CD4-positive, alpha-beta T cell treated with Interleukin-4 for 4 hours (primary cell): Measurements from ENCODE around the gene ADRB1.

ENCODE experiments used
- DNase-seq: peaks from one replicate; pipeline ENCODE4 v3.0.0-alpha.2; 2020

ADRB1 gene

DNA sequence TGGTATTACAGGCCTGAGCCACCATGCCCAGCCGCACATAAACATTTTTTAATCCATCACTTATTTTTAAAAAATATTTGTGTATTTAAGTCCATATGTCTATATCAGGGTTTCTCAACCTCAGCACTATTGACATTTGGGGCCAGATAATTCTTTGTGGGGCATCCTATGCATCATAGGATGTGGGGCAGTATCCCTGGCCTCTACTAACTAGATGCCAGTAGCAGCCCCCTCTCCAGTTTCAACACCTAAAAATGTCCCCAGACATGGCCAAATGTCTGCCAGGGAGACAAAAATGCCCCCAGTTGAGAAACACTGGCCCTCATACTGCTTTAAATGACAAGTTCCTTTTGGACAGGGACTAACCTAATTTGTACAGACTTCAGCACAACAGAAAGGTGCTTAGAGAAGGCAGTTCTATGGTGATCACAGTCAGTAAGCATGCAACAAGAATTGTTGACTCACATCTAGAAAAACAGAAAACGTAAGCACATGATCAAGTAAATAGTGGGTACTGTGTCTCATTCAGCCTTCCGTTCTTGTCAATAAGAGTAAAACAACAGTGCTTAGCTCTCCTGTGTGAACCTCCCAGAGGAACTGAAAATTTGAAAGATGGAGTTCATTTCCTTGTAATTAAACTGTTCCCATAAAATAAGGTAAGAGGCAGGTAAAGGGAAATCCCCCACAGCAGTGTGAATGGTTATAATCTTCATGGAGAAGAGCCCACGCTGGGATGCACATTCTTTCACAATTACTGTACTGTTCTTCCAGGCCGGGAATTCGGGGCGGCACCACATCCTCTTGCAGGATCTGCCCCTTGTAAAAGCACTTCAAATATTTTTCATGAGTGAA is 17.3 kb upstream of the ADRB1 start:
- DNase-seq: no peak

DNA sequence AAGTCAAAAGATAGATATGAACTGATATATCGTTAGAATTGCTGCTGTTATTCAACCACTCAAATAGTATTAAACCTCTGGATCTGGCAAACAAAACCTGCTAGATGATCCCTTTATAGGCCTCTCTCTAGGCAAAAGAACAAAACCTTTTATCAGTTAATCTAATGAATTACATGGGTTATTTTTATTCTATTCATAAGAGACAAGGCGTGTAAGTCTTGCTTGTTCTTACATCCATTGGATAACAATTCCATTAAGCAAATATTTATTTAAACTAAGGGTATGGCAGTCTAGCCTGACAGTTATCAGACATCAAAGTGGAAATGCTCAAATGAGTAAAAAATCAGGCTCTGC is 16.6 kb upstream of the ADRB1 start:
- DNase-seq: no peak

DNA sequence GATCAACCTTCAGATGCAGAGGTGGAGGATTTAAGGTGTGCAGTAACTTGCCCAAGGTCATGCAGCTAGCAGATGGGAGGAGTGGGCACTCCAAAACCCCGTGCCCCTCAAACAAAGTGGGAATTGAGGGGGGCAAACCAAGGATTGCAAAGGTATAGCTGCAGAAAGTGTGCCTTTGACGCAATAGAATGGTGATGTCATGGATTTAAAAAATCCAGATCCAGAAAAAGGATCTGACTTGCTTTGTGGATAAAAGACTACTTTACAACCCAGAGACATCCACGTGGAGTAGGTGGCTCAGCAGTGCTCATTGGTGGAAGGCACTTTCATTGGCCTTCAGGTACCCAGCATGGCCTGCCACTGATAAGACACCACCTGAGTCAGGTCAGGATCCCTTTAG is 15.7 kb upstream of the ADRB1 start:
- no peak for DNase-seq

DNA sequence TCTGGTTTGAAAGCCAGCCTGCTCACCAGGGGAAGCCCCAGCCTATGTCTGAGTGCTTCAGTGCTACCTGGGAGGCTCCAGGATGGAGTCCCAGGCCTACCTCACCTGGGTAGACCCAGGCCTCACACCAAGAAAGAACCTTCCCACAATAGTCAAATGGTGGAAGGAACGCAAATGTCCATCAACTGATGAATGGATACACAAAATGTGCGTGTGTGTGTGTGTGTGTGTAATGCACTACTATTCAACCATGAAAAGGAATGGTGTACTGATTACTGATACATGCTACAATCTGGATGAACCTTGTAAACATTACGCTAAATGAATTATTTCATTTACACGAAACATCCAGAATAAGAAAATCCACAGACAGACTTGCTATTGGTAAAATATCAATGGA is 15.2 kb upstream of the ADRB1 start:
- no peak for DNase-seq

DNA sequence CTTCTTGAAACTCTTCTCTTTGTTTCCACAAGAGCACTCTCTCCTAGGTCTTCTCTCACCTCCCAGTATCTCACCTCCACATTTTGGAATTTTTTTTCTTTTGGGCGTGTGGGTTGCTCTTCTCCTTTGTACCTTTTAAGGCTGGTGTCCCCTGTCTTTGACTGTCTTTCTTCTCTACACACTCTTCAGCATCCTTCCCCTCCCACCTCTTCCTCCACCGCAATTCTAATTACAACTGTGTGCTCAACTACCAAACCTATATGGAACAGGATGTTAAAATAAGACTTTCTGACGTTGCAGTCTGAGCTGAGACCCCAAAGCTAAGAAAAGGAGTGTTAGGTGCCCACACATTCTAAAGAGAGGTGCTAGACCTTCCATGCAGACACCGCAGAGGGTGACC is 14.0 kb upstream of the ADRB1 start:
- no peak for DNase-seq

DNA sequence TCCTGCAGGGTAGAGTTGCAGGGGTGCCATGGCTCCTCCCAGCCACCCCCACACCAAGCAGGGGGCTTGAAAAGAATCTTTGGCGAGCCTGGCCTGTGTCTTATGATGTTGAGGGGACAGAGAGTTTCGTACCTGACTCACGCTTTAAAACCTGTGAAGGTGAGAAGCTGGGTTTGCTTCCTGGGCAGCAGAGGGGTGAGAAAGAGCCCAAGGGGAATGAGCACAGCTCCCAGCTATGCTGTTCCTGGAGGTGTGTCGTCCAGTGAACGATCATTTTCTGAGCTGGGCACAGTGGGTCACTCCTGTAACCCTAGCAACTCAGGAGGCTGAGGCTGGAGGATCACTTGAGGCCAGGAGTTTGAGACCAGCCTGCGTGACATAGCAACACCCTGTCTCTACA is 13.5 kb upstream of the ADRB1 start:
- no peak for DNase-seq

DNA sequence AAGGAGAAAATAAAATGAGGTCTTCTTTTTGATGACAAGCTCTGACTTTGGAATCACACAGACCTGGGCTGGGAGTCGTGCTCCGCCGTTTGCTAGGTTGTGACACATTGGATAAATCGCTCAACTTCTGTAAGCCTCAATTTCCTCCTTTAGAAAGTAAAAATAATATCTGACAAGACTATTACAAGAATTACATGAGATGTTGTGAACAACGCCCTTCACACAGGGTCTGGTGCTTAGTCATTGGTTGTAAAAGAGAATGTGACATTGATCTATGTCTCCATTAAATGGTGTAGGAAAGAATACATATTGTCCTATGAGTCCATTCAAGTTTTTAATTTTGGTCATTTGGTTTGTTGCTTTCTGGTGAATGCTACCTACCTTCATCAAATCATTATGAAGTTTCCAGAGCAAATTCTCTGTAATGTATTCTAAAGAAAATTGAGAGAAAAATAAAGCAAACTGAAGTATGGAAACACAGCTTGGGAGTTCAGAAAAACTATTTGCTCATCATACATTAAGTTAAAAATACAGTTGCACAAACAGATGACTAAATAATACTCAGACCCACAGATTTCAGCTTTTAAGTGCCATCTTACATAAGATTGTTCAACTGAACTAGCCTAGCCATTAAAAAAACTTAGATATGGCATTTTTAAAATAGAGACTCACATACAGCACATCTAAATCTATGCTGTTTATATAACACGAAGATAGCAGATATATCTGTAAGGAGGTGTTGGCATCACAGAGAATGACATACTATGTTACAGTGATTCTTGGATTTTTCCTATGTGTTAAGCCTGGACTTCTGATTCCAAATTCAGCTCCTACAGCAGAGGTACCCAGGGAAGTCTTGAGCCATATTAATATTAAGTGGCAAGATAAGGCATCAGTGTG is 12.3 kb upstream of the ADRB1 start:
- DNase-seq: no peak

DNA sequence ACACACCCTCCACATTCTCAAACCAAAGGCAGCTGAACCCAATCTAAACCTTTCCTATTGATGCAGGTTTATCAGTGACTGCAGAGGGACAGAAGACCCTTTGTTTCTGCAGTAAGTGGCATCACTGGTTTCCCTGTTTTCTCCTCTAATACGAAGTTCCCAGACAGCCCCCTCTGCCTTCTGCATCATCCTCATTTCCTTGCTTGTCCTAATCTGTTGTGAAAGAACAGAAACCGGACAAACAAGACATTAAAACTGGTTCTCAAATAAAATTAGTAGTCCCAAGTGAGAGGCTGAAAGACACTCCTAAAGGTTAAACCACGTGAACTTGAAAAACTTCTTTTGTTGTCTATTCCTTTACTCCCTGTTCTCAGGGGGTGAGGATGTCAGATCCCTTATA is 10.1 kb upstream of the ADRB1 start:
- no peak for DNase-seq

DNA sequence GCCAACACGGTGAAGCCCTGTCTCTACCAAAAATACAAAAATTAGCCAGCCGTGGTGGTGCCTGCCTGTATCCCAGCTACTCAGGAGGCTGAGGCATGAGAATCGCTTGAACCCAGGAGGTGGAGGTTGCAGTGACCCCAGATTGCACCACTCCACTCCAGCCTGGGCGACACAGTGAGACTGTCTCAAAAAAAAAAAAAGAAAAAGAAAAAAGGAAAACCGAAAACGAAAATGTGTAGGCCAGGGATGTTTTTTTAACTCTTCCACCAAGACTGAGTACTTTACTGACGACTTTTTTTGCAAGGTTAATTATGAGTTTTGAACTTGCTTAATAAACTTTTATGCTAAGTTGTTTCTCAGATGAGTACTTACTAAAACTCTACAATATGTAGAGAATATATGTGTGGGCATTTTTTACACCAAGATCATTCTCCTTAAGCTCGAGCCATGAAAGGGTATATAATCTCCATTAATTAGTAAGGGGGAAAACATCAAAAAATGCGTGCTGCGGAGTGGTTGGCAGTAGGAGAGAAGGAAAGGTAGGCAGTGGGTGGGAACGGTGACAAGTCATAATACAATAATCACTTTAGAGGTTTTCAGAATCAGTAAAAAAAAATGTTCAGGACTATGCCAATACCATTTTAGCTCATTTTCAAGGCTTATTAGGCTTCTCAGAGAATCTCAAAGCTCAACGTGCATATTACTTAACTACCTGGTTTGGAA is 8.6 kb upstream of the ADRB1 start:
- DNase-seq: no peak

DNA sequence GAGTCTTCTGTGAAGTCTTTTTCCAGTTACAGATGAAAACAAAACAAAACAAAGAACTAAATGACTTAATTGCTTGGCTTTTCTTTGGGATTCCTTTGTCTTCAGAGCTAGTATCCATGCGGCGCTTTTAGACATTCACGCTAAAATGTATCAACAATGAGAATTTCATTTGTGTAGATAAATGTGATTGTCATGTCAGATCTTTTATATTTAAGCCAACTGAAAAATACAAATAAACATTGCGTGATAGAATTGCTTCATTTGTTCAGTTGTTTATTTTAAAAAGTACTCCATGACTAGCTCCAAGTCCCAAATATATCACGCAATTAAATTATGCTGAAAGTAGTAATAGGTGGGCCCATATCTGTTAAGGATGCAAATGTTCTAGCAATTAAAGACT is 7.9 kb upstream of the ADRB1 start:
- DNase-seq: no peak

DNA sequence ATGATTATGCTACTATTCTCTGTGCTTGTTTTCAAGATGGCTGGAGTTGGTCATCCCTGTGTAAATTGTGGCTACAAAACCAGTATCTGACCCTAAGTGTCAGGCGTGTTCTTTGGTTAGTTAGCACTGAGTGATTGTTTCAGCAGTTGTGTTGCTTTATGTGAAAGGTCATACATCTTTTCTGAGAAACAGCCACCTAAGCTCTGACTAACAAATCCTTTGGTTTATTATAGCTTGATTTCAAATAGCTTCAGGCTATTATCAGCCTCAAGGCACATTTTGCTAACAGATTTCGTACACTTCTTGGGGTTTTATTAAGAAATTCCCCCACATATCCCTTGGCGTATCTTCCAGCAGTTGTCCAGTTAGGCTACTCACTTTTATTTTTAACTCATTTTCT is 4.8 kb upstream of the ADRB1 start:
- no peak for DNase-seq

DNA sequence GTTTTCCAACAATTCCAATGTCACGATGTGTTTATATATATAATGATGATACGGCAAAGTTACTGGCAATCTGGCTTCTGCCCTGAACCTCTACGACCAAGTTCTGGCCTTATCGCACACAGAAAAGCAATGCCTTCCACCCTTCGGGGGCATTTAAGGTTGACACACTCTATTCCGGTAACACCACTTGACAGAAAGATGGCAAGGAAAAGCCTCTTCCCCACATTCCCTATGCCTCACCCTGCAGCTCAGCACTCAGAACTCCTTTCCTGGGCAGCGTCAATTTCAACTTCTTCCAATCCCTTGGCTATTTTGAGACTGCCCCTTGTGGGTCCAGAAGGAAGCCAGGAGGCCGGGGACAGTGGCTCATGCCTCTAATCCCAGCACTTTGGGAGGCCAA is 2.5 kb upstream of the ADRB1 start:
- DNase-seq: no peak

DNA sequence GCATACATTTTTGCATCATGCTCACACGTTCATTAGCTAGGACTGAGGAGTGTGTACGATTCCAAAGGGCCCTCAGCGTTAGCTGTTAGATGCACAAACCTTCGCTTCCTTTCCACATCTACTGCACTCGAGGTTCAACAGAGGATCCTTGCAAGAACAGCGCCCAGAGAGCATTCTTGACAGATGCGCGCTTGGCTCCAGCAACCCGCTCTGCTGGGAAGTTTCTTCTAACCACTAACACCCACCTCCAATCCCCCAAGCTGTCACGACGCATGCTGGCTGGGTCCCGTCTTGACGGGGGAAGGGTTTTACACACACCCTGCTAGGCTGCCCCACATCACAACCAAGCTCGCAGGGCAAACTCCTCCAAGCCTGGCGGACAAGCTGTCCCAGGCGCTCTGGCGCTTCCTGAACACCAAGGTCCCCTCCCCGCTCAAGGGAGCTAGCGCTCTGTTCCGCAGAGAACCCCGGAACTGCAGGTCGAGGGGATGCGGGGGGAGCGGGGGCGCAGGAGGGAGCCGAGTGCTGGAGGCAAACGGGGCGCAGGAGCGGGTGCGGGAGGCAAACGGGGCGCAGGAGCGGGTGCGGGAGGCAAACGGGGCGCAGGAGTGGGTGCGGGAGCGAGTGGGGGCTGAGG is 653 bp upstream of the ADRB1 start:
- DNase-seq: no peak

DNA sequence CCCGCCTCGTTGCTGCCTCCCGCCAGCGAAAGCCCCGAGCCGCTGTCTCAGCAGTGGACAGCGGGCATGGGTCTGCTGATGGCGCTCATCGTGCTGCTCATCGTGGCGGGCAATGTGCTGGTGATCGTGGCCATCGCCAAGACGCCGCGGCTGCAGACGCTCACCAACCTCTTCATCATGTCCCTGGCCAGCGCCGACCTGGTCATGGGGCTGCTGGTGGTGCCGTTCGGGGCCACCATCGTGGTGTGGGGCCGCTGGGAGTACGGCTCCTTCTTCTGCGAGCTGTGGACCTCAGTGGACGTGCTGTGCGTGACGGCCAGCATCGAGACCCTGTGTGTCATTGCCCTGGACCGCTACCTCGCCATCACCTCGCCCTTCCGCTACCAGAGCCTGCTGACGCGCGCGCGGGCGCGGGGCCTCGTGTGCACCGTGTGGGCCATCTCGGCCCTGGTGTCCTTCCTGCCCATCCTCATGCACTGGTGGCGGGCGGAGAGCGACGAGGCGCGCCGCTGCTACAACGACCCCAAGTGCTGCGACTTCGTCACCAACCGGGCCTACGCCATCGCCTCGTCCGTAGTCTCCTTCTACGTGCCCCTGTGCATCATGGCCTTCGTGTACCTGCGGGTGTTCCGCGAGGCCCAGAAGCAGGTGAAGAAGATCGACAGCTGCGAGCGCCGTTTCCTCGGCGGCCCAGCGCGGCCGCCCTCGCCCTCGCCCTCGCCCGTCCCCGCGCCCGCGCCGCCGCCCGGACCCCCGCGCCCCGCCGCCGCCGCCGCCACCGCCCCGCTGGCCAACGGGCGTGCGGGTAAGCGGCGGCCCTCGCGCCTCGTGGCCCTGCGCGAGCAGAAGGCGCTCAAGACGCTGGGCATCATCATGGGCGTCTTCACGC is 825 bp downstream of the ADRB1 start:
- no peak for DNase-seq

DNA sequence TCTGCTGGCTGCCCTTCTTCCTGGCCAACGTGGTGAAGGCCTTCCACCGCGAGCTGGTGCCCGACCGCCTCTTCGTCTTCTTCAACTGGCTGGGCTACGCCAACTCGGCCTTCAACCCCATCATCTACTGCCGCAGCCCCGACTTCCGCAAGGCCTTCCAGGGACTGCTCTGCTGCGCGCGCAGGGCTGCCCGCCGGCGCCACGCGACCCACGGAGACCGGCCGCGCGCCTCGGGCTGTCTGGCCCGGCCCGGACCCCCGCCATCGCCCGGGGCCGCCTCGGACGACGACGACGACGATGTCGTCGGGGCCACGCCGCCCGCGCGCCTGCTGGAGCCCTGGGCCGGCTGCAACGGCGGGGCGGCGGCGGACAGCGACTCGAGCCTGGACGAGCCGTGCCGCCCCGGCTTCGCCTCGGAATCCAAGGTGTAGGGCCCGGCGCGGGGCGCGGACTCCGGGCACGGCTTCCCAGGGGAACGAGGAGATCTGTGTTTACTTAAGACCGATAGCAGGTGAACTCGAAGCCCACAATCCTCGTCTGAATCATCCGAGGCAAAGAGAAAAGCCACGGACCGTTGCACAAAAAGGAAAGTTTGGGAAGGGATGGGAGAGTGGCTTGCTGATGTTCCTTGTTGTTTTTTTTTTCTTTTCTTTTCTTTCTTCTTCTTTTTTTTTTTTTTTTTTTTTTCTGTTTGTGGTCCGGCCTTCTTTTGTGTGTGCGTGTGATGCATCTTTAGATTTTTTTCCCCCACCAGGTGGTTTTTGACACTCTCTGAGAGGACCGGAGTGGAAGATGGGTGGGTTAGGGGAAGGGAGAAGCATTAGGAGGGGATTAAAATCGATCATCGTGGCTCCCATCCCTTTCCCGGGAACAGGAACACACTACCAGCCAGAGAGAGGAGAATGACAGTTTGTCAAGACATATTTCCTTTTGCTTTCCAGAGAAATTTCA is 1.7 kb downstream of the ADRB1 start:
- DNase-seq: no peak

DNA sequence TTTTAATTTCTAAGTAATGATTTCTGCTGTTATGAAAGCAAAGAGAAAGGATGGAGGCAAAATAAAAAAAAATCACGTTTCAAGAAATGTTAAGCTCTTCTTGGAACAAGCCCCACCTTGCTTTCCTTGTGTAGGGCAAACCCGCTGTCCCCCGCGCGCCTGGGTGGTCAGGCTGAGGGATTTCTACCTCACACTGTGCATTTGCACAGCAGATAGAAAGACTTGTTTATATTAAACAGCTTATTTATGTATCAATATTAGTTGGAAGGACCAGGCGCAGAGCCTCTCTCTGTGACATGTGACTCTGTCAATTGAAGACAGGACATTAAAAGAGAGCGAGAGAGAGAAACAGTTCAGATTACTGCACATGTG is 2.4 kb downstream of the ADRB1 start:
- DNase-seq: no peak

DNA sequence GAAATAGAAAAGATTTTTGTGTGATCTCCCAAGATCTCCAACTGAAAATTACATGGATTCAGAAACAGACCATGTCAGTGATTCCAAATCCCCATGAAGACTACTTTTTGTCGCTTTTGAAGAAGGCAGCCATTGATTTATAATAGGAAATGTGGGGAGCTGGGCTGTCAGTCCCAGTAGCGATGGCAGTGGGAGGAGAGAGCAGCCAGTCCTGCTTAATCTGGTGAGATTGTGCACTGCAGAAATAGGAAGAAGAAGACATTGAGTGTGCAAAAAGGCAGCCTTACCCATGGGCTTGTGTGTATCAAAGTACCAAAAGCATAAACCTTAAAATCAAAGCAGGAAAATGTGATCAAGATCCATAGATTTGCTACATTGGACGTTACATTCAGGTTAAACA is 4.8 kb downstream of the ADRB1 start:
- no peak for DNase-seq

DNA sequence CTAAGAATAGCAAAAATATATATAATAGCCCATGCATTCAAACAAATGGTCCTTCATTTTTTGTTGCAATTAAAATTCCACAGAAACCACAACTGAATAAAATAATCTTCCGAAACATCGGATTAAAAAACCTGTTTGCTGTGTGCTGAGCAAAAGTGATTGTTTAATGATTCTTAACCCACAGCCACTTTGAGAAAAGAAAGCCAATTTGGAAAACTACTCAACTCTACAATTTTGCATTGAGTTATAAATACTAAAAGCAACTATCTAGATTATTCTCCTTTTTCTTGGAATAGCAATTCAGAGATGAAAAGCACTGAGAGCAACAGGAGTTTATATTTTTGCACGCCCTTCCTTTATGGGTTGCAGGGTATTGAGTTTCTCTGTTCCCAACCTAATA is 8.0 kb downstream of the ADRB1 start:
- no peak for DNase-seq

DNA sequence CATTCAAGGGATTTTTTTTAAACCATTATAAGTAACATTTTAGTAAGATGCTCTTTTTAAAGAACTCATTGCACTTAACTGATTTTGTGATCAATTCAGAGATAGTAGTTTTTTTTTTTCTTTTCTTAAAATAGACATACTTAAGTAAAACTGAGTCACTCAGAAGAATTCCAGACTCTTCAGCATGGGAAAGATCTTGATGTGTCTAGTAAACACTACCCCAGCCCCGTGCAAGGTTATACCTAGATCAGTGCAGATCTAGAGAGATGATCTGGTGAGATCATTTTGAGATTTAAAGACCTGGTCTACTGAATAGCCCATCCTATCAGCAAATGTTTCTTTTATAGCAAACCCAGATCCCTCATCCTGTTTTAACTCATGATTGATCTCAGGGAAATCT is 8.6 kb downstream of the ADRB1 start:
- DNase-seq: no peak

DNA sequence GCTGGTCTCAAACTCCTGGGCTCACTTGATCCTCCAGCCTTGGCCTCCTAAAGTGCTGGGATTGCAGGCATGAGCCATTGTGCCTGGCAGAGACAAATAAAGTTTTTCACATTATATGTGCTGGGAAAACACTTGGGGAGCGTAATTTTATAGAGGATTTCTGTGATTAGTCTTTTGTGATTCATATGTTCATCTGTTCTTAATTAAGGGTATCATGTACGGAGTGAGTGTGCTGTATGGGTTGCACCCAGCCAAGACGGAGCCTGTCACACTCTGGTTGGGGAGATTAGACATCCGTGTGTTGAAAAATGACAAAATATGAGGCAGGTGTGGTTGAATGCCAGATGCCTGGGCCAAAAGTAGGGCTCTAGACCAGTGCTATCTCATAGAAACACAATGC is 10.3 kb downstream of the ADRB1 start:
- DNase-seq: no peak

DNA sequence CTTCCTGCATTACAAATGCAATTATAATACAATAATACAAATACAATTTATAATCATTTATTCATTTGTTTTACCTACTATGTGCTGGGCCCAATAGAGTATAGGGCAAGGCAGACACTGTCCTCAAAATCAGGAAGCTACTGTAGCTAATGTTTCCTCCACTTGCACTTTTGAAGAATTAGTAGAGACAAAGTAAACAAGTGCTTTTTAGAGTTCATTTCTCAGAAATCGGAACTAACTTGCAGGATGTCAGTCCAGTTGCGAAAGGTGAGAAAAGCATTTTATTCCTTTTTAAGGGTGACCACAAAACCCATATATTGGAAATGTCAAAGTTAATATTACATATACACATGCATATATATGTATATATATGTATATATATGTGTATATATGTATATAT is 14.2 kb downstream of the ADRB1 start:
- DNase-seq: no peak
